Measurements from ENCODE around the gene NXF1. TPM values are rescaled to one million over a fixed set of nuclear protein-coding genes. Genes with fewer than 3 reads are reported as not detected.

NXF1 gene
- total and polyA plus RNA-seq, 2 of the 8 experiments (the other 6 are each of a cell fraction or from before 2014, with no cell fraction given): 48.1 to 49.8 TPM

- TF ChIP-seq POLR2AphosphoS5 (IDR thresholded peaks at IDR 0.05; ENCODE audit: low read depth, low read length) (peak; percentile 89), CREB1 (IDR thresholded peaks at IDR 0.05) (no peak; the same call in 1 of the 2 replicates), TAF7 (optimal IDR thresholded peaks at IDR 0.05; ENCODE audit: borderline replicate concordance, low read depth, low read length) (peak; percentile 69), RFX5 (IDR thresholded peaks at IDR 0.05; ENCODE audit: borderline replicate concordance, low read depth, low read length) (no peak), BCL11A (IDR thresholded peaks at IDR 0.05; ENCODE audit: low read depth in 2 of 2, low read length in 2 of 2) (no peak), GABPA (IDR thresholded peaks at IDR 0.05; ENCODE audit: borderline replicate concordance, insufficient read depth, low read length) (peak; percentile 81), TAF1 (IDR thresholded peaks at IDR 0.05; ENCODE audit: low read depth, low read length) (peak; percentile 82), ASH2L (IDR thresholded peaks at IDR 0.05; ENCODE audit: low read length) (peak; percentile 77), HDAC2 (IDR thresholded peaks at IDR 0.05; ENCODE audit: borderline replicate concordance in 1 of 2, low read depth in 2 of 2, low read length in 2 of 2) (0 out of 4 replicates have a peak, but pooled peaks of 1 of the 2 experiments have one; percentile 55), RBBP5 (IDR thresholded peaks at IDR 0.05; ENCODE audit: borderline replicate concordance, low read depth, low read length) (peak; percentile 47; the same call in 1 of the 2 replicates)
Observed at GRCh38 chr11:62791501-62792201, 13.6 kb downstream of the NXF1 start, which contains the start of gene TMEM223 (continued).

Data from H1 (cell line).